HEK293T (cell line): ENCODE data around the gene LACTBL1.

Experiments used
- BHLHE40 ChIP-seq: fragments of 450-650 bp; IDR thresholded peaks from 2 replicates; pipeline ENCODE4 v1.6.1; 2016; ENCODE audit warnings: mild to moderate bottlenecking, moderate library complexity, borderline replicate concordance
- FOXM1 ChIP-seq: fragments of 450-650 bp; IDR thresholded peaks from 2 replicates; pipeline ENCODE4 v1.6.1; 2017; ENCODE audit warnings: mild to moderate bottlenecking, borderline replicate concordance

DNA sequence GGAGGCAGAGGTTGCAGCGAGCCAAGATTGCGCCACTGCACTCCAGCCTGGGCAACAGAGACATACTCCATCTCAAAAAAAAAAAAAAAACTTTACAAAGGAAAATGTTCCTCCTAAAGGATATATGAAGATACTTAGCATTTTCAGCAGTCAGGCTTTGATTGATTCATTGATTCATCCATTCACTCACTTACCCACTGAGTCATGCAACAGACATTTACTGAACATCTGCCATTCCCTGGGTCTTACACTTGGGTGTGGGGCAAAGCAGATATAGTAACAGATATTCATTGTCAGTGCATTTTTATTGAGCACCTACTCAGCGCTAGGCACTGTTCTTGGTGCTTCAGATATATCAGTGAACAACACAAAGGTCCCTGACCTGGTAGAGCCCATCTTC is 5.6 kb upstream of the LACTBL1 start:
- no peak for TF ChIP-seq BHLHE40
- TF ChIP-seq FOXM1: no peak
